ENCODE measurements around the gene B4GALT6.

Gene B4GALT6

GRCh38 chr18:31591113-31591512 is 93.3 kb downstream of the B4GALT6 start:
- DNase-seq: no peak

- no peak for DNase-seq
Observed at GRCh38 chr18:31590570-31590969, 93.8 kb downstream of the B4GALT6 start.

- no peak for DNase-seq
Observed at GRCh38 chr18:31587529-31587928, 96.9 kb downstream of the B4GALT6 start.

- DNase-seq: no peak
Observed at GRCh38 chr18:31586616-31587015, 97.8 kb downstream of the B4GALT6 start.

GRCh38 chr18:31585991-31586390 is 98.4 kb downstream of the B4GALT6 start:
- DNase-seq: no peak

- no peak for DNase-seq
Observed at GRCh38 chr18:31583185-31583854, 101.1 kb downstream of the B4GALT6 start.

GRCh38 chr18:31581498-31582197 is 102.7 kb downstream of the B4GALT6 start:
- DNase-seq: no peak

- DNase-seq: no peak
Observed at GRCh38 chr18:31579375-31579774, 105.0 kb downstream of the B4GALT6 start.

GRCh38 chr18:31578126-31578525 is 106.3 kb downstream of the B4GALT6 start:
- DNase-seq: no peak

GRCh38 chr18:31577195-31577594 is 107.2 kb downstream of the B4GALT6 start:
- no peak for DNase-seq

GRCh38 chr18:31576670-31577069 is 107.7 kb downstream of the B4GALT6 start:
- DNase-seq: no peak

GRCh38 chr18:31575515-31576257 is 108.7 kb downstream of the B4GALT6 start:
- DNase-seq: no peak

GRCh38 chr18:31574359-31574758 is 110.0 kb downstream of the B4GALT6 start:
- no peak for DNase-seq

Measured in NK-92 treated with Interleukin-12 subunit alpha and Interleukin-12 subunit beta, amount 100 ng/mL, for 24 hours (cell line).